C4-2B (cell line): ENCODE data around the gene ZNF532.

Experiments
- ZFX ChIP-seq: fragments of 450-650 bp; IDR thresholded peaks from 2 replicates; pipeline ENCODE4 v1.6.1; 2017
- TF ChIP-seq, protein P1 (sequence below): fragments of 450-650 bp; conservative IDR thresholded peaks from 2 replicates; pipeline ENCODE4 v1.5.1; 2017; ENCODE audit warnings: mild to moderate bottlenecking

DNA sequence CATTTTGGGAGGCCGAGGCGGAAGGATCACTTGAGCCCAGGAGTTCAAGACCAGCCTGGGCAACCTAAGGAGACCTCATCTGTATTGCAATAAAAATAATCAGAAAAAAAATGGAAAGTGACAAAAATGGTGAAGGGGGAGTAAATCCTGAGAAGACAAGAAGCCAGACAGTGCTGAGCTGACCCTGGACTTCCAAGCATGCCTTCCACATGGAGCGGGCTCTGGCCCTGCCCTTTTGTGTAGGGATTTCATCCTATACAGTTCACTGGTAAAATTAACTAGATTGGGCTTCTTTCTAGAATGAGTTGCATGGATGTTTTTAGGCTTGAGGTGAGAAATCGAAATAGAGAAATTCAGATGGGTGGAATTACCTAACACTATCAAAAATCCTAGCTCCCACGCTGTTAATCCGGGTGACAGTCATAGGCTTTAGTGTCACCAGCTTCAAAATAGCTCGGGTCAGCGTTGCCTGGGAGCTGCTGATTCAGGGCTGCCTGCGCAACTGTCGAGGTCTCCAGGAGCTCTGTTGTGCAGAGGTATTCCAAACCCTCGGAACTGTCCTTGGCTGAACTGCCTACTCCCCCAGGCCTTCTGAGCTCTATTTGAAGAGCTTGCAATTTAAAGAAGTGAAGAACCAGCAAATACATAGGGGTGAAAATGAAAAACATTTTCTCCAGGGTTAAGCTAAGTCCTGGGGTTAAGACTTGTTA is 21.5 kb upstream of the ZNF532 start:
- TF ChIP-seq, protein P1, sequence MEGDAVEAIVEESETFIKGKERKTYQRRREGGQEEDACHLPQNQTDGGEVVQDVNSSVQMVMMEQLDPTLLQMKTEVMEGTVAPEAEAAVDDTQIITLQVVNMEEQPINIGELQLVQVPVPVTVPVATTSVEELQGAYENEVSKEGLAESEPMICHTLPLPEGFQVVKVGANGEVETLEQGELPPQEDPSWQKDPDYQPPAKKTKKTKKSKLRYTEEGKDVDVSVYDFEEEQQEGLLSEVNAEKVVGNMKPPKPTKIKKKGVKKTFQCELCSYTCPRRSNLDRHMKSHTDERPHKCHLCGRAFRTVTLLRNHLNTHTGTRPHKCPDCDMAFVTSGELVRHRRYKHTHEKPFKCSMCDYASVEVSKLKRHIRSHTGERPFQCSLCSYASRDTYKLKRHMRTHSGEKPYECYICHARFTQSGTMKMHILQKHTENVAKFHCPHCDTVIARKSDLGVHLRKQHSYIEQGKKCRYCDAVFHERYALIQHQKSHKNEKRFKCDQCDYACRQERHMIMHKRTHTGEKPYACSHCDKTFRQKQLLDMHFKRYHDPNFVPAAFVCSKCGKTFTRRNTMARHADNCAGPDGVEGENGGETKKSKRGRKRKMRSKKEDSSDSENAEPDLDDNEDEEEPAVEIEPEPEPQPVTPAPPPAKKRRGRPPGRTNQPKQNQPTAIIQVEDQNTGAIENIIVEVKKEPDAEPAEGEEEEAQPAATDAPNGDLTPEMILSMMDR = no peak
- TF ChIP-seq ZFX = no peak
